Measurements from ENCODE around the gene ZFR.
"Not testable (repeated sequence)": the region's sequence is repeated elsewhere in the genome, so short reads cannot be mapped to it uniquely, and the experiment has no call there.

Gene ZFR

DNA sequence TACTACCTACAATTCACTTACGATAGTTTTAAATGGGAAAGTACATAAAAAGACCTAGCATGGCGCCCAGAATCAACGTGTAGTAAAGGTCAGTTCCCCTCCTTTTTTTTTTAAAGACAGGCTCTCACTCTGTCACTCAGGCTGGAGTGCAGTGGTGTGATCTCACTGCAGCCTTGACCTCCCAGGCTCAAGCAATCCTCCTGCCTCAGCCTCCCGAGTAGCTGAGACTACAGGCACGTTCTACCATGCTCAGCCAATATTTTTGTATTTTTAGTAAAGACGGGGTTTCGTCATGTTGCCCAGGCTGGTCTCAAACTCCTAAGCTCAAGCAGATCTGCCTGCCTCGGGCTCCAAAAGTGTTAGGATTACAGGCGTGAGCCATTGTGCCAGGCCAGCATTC is 91.1 kb downstream of the ZFR start:
- no peak for DNase-seq

DNA sequence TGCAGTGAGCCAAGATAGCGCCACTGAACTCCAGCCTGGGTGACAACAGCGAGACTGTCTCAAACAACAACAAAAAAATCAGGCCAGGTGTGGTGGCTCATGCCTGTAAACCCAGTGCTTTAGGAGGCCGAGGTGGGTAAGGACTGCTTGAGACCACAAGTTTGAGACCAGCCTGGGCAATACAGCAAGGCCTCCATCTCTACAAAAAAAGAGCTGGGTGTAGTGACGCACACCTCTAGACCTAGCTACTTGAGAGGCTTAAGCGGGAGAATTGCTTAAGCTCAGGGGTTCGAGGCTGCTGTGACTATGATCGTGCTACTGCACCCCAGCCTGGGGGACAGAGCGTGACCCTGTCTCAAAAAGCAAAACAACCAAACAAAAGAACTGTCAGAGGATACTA is 91.9 kb downstream of the ZFR start:
- no peak for DNase-seq

GRCh38 chr5:32346869-32347268 is 97.7 kb downstream of the ZFR start:
- no peak for DNase-seq

DNA sequence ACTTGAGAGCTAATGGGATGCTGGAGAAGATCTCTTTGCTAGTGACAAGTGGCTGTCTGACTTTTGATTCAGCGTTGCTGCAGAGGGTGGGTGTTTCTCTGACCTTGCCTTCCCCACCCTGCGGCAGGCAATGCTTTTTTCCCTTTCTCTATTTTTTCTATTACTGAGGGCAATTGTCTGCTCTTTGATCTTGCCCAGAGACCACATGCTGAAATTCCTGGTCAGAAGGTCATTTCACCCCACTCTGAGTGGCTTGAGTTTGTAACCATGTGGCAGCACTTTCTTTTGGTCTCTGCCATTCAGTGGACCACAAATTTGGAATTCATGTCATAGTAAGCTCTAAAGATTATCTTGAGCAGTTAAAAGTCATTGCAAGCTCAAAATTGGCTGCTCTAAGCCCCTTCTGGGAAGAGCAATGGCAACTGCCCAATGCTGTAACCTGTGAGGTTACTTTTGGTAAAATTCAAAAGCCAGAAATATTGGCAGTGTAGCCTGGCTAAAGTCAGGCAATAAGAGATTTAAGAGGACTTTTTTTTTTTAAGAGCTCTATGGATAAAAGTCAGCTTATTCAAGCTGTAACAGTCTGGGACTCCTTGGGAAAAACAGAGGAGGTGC is 101.4 kb downstream of the ZFR start:
- DNase-seq: no peak

- DNase-seq: no peak
These were observed 101.9 kb downstream of the ZFR start for GRCh38 chr5:32342656-32343055.

- DNase-seq: no peak
These were observed 104.7 kb downstream of the ZFR start for GRCh38 chr5:32339878-32340277.

GRCh38 chr5:32339198-32339597 is 105.3 kb downstream of the ZFR start:
- no peak for DNase-seq

DNA sequence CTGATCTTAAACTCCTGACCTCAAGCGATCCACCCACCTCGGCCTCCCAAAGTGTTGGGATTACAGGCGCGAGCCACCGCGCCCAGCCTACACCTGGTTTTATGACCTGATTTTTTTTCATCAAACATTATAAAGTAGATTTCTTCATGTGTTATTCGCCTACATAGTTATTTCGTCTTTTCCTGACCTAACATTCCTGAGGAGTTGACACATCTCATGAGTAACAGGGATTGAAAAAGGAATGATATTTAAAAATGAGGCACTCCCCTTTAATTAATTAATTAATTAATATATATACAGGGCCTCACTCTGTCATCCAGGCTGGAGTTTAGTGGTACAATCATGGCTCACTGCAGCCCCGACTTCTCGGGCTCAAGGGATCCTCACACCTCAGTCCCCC is 111.6 kb downstream of the ZFR start:
- DNase-seq: no peak

DNA sequence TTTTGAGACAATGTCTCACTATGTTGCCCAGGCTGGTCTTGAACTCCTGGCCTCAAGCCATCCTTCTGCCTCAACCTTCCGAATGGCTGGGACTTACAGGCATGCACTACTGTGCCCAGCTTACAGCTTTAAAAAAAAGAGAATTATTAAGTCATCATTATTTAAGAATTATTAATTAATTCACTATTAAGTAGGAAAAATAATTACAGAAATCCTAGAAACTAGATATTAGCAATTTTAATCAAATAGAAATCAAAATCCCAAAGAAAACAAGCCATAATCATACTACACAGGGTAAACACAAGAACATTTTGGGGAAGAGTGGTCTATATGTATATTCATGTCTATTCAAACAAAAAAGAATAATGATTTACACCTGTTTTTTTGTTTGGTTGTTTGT is 112.2 kb downstream of the ZFR start:
- no peak for DNase-seq

DNA sequence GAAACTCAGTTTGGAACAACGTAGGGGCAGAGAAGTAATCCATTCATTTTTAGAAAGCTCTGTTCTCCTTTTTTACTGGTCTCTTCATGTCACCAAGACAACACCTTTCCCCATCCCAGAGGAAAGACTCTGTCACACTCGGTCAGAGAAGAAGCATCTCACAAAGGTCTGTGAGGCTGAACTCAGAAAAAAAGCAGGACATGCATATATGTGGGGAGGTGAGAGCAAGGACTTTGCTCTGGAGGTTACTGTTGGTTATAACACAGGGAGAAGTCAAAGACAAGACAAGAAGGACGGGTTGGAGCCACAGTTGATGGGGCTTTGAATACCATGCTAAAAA is 112.6 kb downstream of the ZFR start:
- no peak for DNase-seq

DNA sequence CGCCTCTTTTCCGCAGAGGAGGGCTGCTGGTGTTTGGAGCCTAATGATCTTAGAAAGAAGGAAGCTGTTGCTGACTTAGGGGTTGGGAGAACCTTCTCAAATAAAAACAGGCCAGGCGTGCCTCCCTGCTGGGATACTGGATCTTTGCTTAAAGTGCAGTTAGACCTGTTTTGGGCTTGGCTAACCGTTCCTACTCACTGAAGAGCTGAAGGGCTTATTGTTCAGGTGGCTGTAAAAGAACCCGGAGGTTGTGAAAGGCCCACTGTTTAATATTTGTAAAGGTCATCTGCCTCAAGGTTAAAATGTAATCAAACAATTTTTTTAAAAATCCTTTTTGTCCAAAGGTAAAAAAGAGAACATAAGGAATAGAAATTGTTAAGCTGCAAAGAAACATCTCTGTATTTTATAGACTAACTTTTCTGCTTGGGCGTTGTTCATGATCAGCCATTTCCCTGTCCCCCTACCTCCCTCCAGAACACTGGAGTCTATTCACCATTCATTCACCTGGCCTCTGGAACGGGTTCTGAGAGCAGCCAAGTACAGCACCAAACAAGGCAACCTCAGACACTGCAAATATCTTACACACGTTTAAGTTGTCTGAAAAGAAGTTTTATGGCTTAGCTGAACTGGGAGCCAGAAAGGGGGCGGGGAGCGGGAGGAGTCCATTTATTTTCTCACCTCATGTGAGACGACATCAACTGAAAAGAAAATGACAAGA is 113.2 kb downstream of the ZFR start:
- DNase-seq: no peak

- no peak for DNase-seq
These were observed 114.2 kb downstream of the ZFR start for GRCh38 chr5:32330126-32330971.

DNA sequence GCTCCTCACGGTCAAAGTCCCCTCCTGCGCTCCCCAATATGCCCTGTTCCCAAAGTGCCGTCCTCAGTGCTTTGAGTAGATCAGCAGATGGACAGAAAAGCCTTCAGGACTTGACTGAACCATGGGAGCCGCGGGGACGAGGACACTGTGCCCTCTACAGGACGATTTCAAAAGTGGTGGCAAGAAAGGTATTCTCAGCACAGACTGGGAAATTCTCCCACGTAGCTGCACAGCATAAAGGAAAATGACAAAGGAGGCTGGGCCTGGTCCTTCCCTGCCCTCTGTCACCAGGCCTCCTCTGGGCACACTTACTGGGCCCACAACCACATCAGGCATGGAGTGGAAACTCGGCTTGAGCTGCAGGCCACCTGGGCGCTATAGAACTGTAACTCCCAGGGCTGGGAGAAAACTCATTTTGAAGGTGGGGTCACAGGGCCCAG is 115.1 kb downstream of the ZFR start:
- peak; percentile 42 for DNase-seq

DNA sequence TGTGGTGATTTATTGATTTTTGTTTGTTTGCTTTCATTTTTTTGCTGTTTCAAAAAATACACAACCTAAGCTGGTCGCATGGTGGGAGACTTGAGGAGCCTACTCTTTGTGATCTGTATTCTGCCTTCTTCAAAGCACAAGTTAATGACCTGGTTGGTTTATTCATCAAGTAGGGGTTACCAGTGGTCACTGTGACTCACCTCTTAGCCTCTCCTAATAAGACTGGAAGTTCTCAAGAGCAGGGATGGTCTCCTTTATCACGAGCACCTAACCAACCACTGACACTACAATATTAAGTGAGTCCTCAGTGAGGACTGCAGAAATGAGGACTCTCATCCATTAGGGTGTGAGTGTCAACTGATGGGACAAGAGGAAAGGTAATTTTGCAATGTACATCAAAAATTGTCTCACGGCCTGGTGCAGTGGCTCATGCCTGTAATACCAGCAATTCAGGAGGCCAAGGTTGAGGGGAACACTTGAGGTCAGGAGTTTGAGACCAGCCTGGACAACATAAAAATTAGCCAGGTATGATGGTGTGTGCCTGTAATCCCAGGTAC is 118.2 kb downstream of the ZFR start:
- no peak for DNase-seq

DNA sequence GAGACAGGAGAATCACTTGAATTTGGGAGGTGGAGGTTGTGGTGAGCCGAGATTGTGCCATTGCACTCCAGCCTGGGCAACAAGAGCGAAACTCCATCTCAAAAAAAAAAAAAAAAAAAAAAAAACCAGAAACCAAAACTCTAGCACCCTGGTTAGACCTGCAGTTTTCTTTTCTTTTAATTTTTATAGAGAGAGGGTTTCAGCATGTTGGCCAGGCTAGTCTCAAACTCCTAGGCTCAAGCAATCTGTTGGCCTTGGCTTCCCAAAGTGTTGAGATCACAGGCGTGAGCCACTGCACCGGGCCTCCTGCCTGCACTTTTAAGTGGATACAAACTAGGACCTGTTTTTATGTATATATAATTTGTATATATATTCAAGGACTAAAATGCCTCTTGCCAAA is 118.9 kb downstream of the ZFR start:
- no peak for DNase-seq

DNA sequence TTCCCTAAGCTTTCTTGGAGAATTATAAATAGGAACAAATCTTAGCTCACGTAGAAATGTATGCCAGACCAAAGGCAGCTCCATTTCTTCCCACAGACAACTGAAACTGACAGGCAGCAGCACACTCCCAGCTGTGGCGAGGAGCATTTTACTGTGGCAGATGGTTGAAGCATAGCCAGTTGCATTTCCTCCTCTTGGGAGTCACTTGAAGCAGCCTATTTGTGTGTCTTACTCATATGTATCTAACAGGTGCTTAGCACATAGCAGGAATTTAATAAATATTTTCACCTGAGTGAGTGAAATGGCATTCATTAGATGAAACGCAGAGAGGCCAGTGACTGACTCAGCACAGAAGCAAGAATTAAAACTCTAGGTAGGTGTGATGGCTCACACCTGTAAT is 119.5 kb downstream of the ZFR start:
- DNase-seq: no peak

DNA sequence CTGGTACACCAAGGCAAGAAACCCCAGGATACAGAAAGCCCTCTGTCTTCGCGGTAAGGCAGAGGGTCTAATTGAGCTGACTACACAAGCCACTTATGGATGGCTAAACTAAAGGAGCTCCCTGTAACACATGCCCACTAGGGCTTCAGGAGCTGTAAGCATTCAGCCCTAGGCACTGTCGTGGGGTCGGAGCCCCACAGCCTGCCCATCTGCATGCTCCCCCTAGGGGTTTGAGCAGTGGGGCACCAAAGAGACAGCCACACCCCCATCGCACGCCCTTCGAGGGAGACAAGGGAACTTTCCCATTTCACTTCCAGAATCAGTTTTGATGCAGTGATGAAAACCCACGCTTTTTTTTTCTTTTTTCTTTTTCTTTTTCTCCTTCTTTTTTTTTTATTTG is 120.8 kb downstream of the ZFR start:
- no peak for DNase-seq

DNA sequence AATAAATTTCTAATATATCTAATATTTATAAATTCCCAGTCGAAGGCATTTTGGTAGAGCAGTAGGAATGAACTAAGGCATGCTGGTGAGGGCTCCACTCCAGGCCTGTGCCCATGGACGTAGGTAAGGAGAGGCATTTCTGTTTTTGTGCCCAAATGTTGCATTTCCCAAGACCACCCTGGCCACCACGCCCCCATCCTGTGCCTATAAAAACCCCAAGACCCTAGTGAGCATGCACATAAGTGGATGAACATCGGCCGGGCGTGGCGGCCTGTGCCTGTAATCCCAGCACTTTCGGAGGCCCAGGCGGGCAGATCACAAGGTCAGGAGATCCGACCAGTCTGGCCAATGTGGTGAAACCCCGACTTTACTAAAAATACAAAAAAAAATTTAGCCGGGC is 121.7 kb downstream of the ZFR start:
- DNase-seq: no peak

DNA sequence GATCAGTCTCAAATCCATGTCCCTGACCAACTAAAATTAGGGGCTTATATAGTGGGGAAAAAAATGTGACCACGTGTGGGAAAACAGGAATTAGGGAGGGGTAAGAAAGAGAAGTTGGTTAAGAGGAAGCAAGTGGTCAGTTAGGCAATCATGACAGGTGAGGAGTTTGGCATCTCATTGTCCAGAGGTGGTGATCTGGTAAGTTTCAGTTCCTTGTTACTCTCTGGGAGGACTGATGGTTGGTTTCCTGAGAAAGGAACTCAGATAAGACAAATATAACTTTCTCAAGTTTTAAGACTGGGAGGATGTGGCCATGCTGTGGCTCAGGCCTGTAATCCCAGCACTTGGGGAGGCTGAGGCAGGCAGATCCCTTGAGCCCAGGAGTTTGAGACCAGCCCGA is 122.8 kb downstream of the ZFR start:
- not testable (repeated sequence) for DNase-seq

- no peak for DNase-seq
These were observed 124.0 kb downstream of the ZFR start for GRCh38 chr5:32320576-32320975.

DNA sequence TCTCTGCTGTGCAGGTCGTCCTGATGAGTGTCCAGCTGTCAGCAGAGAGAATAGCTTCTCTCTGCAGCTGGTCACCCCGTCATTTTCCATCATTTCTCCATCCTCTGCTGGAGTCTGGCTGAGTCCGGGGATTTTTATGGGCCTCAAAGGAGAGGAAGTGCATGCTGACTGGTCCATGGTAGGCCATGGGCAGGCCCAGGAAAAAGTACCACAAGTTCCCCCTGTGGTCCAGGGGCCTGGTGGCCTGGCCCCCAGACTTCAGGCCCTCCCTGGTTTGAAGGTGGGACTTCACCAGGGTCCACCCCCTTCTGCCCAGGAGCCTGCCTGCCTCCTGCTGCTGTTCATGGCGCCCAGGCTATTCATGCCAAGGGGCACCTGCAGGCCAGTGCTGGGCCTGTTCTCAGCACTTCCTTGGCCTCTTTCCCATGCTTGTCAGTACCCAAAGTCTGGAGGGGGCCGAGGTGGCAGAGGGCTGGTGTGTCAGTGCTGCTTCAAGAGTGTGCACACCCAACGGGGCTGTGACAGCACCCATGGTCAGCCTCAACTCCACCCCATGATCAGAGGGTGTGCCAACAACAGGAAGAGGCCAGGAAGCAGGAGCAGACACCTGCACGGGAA is 124.5 kb downstream of the ZFR start:
- no peak for DNase-seq

DNA sequence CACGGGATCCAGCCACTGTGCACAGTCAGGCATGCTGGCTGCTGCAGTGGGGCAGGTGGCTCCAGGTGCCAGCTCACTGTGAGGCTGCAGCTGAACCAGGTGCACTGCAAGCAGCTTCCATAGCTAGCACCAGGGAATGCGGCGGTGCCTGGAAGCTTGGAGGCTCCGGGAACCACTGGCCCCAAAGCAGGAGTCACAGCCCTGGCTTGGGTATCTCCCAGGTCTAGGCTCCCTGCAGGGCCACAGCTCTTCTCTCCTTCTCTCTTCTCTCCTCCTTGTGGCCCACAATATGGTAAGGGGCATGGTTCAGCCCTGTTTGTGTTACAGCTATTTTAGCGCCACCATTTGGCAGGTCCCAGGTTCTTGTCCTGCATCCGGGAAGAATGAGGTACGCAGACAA is 125.1 kb downstream of the ZFR start:
- DNase-seq: no peak

DNA sequence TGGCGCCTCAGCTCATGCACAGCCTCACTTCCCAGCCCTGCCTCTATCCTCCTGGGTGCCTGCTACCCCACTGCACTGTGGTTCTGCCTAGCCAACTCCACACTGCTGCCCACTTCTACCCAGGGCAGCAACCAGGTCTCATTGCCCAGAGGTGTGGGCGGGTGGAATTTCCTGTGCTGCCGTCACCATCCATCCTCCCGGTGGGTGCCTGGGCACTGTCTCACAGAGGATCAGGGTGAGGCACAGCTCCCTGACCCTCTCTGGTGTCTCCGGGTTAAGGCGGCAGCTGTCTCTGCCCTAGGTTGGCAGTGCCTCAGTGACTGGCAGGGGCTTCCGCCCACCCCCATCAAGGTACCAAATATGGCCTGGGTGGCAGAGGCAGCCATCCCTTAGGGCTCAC is 127.5 kb downstream of the ZFR start:
- no peak for DNase-seq
